ENCODE data around the gene NECAB3. TPM values are rescaled to one million over a fixed set of nuclear protein-coding genes. Genes with fewer than 3 reads are reported as not detected.

The NECAB3 gene
- total and polyA plus RNA-seq, 2 of the 13 experiments (the other 11 are each of a cell fraction or from before 2014, with no cell fraction given): 61.5 to 65.5 TPM

- TF ChIP-seq ZNF740 (CRISPR knock-in tag; IDR thresholded peaks at IDR 0.05): no peak
- no peak; the same call in 1 of the 2 replicates for TF ChIP-seq ELF1 (CRISPR knock-in tag; IDR thresholded peaks at IDR 0.05)
- peak; percentile 39; the same call in 1 of the 2 replicates for TF ChIP-seq HMG20B (CRISPR knock-in tag; conservative IDR thresholded peaks at IDR 0.05)
- TF ChIP-seq ZNF253 (CRISPR knock-in tag; IDR thresholded peaks at IDR 0.05; ENCODE audit: borderline replicate concordance): 0 out of 2 replicates have a peak, but pooled peaks have one; percentile 13
- TF ChIP-seq ZSCAN22 (CRISPR knock-in tag; IDR thresholded peaks at IDR 0.05): no peak
- TF ChIP-seq CEBPB (IDR thresholded peaks at IDR 0.05; ENCODE audit: borderline replicate concordance, low read depth, low read length): no peak
- TF ChIP-seq NCOA5 (CRISPR knock-in tag; IDR thresholded peaks at IDR 0.05): peak; percentile 94; the same call in 1 of the 2 replicates
- TF ChIP-seq ZHX1 (CRISPR knock-in tag; IDR thresholded peaks at IDR 0.05; ENCODE audit: low read depth): no peak
- no peak; the same call in 1 of the 2 replicates for TF ChIP-seq ZNF704 (CRISPR knock-in tag; IDR thresholded peaks at IDR 0.05; ENCODE audit: borderline replicate concordance)
- TF ChIP-seq THRA (CRISPR knock-in tag; IDR thresholded peaks at IDR 0.05; ENCODE audit: borderline replicate concordance): no peak
- no peak for TF ChIP-seq DBP (CRISPR knock-in tag; IDR thresholded peaks at IDR 0.05; ENCODE audit: not compliant biosample characterization)
- peak; percentile 77 for TF ChIP-seq SALL1 (CRISPR knock-in tag; IDR thresholded peaks at IDR 0.05)
- peak; percentile 58; the same call in 1 of the 2 replicates for TF ChIP-seq ATF7-NPFF (CRISPR knock-in tag; IDR thresholded peaks at IDR 0.05; ENCODE audit: low read depth)
- TF ChIP-seq ZNF124 (CRISPR knock-in tag; IDR thresholded peaks at IDR 0.05): peak; percentile 80
- peak; percentile 22 for TF ChIP-seq IKZF4 (CRISPR knock-in tag; IDR thresholded peaks at IDR 0.05; ENCODE audit: borderline replicate concordance, low read depth, not compliant biosample characterization)
- no peak; the same call in 1 of the 2 replicates for TF ChIP-seq CAMTA2 (CRISPR knock-in tag; IDR thresholded peaks at IDR 0.05; ENCODE audit: borderline replicate concordance)
- no peak for TF ChIP-seq ISX (CRISPR knock-in tag; conservative IDR thresholded peaks at IDR 0.05)
- peak; percentile 75; the same call in 1 of the 2 replicates for TF ChIP-seq CCDC6 (CRISPR knock-in tag; IDR thresholded peaks at IDR 0.05)
- TF ChIP-seq MBNL3 (CRISPR knock-in tag; conservative IDR thresholded peaks at IDR 0.05): no peak
- TF ChIP-seq REPIN1 (CRISPR knock-in tag; IDR thresholded peaks at IDR 0.05; ENCODE audit: borderline replicate concordance, low read depth): peak; percentile 74; the same call in 1 of the 2 replicates
- TF ChIP-seq KLF13 (CRISPR knock-in tag; IDR thresholded peaks at IDR 0.05): no peak
- no peak for TF ChIP-seq PHF20 (CRISPR knock-in tag; IDR thresholded peaks at IDR 0.05)
- TF ChIP-seq NBN (conservative IDR thresholded peaks at IDR 0.05): no peak
- no peak for TF ChIP-seq ZNF546 (CRISPR knock-in tag; conservative IDR thresholded peaks at IDR 0.05)
These were observed 20.9 kb downstream of the NECAB3 start (continued) for GRCh38 chr20:33653218-33653899.
